HG03064 (cell line): ENCODE data around the gene VAPB.

ENCODE experiments used
- ATAC-seq: cut with Tn5 transposase; IDR thresholded peaks from one replicate; pipeline ENCODE4 v1.9.1; 2021; ENCODE audit warnings: low read depth; ENCODE audit not compliant: unreplicated experiment

The VAPB gene

DNA sequence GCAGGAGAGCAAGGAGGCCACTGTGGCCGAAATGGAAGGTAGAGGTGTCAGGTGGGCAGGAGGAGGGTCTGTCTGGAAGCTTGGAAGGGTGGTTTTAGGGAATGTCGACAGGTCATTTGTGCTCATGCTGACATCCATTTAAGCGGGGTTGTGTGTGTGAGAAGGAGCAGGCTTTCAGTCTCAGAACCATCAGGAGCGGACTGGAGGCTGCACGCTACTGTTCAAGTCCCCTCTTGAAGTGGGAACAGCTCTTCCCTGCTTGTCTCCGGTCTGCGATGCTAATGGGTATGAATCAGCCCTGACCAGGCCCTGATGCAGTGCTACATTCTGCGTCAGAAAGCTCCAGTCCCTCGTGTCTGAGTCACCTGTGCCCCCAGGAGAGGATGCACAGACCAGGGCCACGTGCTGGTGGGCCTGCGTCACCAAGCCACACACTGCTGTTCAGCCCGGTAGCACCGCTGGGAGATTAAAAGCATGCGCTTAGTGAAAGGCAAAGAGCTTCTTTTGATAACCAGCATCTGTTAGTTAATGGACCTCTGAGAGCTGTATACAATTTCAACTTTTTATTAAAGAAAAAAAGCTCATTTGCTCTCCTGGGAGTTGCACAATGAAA lies 68.2 kb downstream of the VAPB start:
- no peak for ATAC-seq

DNA sequence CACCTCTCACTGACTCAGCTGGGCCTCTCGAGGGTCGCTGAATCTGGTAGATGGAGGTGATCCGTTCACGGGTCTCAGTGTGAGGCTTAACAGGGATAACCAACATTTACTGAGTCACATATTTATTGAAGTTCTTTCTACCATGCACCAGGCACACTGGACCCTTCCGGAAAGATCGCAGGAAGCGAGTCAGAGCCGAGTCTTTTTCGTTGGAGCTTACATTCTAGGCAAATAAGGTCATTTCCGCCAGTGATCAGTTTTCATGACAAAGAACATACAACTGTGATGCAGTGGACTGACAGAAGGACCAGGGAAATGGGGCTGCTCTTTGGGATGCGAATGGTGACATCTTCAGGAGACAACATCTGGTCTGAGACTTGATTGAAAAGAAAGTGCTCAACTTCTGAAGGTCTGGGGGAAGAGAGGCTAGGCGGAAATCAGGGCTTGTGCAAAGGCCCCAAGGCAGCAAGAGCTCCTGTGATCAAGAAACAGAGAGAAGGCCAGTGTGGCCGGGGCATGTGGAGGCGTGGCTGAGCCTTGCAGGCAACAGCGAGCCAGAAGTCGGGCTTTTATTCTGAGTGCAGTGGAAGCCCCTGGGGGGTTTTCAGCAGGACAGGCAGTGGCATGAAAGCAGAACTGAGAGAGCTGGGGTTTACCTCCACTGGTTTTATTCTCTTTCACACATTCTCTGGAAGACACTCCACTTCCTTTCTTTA lies 69.5 kb downstream of the VAPB start:
- peak; percentile 89 for ATAC-seq

DNA sequence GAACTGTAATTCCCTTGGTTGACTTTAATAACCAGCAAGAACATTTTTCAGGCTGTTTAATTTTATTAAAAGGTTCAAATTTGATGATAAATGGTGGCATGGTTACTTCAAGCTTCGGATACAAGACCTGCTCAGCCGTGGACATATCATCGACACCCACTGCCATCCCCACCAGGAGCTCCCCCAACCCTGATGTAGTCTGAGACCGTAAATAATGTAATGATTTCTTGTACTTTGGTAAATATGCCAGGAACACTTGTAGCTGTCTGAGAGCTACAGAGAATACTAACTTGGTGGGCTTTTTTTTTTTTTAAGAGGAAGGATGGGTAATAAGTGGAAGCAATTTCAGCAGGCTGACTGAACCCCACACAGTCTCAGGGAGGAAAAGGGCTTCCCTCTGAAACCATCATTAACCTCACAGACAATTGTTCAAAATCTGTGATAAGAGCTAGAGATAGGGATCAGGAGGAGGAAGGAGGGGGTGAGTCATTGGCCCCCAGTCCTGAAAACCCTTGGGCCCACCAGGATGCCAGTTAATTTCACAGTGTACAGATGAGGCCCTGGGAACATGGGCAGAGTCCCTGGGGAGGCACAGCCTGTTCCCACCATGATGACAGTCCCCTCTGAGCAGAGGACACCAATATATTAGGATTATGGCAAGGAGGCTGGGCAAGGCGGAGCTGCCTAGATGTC lies 70.2 kb downstream of the VAPB start:
- ATAC-seq, result peak; percentile 27

DNA sequence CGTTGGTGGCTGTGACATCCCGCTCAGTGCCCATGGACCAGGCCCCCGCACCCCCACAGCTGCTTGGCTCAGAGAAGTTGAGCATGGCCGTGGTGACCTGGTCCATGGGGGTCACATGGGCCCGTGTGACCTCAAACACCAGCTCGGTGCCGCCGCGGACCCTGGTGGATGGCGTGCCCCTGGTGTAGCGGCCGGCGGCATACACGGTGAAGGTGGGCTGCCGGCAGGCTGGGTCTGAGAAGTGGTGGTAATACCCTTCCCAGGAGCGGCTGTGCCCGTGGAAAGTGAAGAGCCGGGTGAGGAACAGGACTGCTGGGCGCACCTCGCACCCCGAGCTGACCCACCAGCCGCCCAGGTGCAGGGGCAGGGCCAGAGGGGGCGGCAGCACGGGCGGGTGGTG lies 72.1 kb downstream of the VAPB start:
- no peak for ATAC-seq

DNA sequence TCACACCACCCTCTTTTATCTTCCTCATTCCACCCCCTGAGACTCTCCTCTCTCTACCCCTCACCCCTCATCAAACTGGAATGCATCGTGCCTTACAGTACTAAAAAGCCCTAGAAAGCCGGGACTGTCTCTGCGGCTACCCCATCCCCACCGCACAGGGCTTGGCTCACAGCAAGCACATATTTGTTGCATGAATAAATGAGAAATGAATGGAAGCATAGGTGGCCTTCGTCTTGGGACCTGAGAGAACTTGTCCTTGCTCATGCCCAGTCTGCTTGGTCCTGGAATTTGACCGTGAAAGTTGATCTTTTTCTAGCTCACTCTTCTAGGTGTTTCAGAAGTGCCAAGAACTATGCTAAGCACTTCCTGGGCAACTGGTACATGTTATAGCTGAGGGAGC lies 72.9 kb downstream of the VAPB start:
- ATAC-seq, result no peak

DNA sequence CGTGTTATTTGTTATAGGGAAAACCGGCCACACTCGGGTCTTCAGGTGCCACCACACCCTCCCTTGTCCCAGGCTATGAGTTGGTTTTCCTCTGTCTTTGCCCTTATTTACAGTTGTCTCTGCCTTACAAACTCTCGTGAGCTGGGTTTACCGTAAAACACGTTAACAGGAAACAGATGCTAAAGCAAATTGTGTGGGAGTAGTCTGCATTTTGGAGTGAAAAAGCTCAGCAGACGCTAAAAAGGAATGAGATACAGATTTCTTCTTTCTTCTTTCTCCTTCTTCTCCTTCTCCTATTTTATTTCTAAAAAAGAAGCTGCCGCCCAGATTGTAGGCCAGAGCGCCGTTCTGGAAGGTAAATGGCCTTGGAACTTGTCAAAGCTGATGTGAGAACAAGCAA lies 74.2 kb downstream of the VAPB start:
- ATAC-seq, result no peak

DNA sequence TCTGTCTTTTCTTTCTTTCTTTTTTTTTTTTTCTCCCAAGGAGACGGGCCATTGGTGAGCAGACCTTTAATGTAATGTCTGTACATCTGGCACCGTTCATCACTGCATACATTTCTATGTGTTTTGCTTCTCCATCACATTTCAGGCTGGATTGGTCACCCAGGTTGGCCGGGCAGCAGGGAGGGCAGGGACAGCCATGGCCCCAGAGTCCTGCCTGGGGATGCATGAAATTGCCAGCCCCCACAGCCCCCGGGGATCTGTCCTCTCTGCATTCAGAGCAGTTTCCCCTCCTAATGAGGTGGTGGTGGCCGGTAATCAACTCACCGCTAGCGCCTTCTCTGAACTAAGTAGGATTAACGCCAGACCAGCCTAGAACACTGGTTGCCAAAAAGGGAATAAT lies 75.8 kb downstream of the VAPB start:
- ATAC-seq, result no peak

DNA sequence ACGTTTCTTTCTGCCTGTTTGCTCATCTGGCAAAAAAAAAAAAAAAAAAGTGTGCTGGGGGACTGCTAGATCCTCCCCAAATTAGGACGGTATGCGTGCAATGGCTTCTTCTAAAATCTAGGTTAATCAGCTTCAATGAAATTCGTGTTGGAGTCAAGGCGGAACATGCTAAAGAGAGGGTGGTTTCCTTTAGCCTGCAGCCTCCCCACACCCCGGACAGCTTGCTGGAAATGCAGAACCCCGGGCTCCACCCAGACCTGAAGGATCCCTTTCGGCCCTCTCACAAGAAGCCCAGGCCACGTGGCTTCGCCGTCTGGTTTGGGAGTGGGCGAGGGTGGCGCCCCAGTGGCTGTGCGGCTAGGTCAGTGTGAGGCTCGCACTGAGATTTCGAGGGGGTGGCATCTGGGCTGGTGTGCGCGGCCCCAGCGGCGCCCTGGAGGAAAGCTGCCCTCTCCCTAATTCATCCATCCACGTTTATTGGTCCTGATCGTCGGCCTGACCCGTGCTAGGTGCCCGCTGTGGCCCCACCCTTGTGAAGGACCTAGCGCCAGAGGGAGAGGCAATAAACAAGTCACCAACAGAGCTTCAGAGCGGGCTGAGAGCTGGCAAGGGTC lies 77.2 kb downstream of the VAPB start:
- no peak for ATAC-seq

DNA sequence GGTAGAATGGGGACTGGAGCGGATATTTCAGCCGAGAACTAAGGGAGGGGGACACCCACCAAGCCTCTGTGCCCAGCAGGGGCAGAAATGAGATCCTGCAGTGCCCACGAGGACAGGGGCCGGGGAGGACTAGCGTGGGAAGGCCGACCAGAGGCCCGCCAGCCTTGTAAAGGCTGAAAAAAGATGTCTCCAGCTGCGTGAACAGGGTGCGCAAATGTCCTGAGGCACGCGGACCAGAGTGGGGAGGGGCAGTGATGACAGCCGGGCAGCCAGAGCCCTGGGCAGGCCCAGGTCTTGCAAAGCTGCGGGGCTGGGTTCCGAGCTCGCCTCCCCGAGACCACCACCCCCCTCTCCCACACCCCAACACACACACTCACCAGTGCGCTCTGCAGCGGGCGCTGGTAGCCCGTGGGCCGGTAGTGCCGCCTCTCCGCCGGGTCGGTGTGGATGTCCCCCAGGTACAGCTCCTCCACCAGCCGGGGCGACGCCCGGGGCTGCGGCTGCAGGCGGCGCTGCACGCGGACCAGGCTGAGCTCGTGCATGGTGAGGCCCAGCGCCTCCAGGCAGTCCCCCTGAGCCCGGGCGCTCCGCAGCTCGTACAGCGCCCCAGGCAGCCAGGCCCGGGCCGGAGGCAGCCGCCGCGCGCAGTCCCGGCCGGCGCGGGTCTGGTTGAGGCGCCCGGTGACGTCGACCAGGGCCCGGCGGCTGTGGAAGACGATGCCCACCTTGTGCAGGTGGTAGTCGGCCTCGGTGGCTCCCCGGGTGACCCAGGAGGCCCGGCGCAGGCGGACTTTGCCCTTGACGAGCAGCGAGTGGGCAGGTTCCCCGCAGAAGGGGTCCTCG lies 77.9 kb downstream of the VAPB start:
- no peak for ATAC-seq

DNA sequence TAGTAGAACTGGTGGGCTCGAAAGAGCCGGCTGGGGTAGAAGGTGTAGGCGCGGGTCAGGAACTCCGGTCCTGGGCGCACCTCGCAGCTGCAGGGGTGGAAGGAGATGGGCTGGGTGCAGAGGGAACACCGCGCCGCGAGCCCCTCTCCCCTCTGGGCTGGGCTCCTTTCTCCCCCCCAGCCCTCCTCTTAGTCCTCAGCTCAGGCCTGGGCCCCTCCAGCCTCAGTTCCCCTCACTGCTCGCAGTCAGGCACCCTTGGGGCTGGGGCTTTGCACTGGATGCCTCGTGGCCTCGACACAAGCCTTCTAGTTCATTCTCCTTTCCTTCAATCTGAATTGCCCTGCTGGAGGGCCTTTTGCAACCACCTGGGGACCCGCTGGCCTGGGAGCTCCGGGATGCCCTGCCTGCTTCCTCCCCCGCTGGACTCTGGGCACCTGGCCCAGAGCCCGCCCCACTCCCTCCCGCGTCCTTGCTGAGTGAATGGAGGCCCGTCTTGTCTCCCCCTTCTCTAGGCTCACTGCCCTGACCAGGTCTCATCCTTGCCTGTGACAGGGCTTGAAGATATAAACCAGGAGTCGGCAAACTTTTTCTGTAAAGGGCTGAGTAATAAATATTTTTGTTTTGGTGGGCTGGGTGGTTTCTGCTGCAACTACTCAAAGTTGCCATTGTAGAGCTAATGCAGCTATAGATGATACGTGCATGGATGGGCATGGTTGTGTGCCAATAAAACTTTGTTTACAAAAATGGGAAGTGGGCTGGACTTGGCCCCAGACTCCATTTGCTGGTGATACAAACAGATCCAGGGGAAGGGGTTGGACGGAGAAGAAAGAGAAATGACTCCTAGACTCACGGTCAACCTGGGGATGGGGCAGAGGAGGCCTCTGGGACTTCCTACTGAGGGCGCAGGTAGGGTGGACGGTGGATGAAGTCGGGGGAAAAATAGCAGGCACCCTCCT lies 78.8 kb downstream of the VAPB start:
- ATAC-seq, result no peak

DNA sequence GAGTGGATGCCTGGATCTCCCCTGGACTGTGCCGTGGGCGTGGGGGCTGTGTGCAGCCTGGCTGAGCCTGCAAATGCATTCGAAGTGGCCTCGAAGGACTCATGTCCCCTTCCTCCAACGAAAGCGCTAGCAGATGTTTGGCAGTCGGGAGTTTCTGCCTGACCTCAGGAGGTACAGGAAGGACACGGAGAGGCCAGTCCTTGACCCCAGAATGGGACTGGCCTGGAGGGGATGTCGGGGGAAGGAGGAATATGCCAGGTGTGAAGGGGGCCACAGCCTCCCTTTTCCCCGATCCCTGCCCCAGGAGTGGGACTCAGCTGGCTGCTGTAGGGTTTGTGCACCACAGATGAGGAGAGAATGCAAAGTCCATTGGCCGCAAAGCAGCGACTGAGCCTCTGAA lies 80.6 kb downstream of the VAPB start:
- no peak for ATAC-seq

DNA sequence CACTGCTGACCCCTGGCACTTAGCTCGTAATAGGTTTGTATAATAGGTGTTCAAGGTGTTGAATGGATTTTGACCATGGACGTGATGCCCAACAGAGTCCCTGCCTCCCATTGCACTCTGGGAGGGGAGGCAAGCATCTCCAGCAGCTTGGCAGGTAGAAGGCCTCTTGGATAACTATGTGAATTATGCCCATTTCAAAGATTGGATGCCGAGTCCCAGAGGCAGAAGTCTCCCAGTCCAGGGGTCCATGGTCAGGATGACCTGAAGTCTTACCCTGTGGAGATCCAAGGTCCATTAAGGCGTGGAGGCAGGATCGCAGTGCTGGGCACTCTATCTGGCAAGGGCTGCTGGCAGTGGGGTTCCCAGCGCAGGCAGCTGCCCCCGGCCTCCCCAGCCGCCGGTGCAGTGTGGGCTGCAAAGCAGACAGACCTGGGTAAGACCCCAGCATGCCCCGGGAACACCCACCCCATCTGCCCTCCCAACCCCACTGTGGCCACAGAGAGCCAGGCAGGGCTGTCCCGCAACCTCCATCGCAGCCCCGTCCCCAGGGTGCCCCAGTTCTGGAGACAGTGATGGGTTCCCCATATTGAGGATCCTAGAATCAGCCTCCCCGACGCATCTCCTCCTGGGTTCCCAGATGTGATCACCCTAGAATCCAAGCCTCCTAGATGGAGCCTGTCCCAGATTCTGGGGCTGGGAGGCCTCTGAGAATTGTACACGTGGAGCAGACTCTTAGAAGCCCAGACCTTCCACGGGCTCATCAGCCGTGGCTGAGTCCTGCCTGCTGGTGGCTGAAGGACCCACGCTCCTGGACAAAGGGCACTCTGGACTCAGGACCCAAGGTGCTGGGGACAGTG lies 81.5 kb downstream of the VAPB start:
- no peak for ATAC-seq

DNA sequence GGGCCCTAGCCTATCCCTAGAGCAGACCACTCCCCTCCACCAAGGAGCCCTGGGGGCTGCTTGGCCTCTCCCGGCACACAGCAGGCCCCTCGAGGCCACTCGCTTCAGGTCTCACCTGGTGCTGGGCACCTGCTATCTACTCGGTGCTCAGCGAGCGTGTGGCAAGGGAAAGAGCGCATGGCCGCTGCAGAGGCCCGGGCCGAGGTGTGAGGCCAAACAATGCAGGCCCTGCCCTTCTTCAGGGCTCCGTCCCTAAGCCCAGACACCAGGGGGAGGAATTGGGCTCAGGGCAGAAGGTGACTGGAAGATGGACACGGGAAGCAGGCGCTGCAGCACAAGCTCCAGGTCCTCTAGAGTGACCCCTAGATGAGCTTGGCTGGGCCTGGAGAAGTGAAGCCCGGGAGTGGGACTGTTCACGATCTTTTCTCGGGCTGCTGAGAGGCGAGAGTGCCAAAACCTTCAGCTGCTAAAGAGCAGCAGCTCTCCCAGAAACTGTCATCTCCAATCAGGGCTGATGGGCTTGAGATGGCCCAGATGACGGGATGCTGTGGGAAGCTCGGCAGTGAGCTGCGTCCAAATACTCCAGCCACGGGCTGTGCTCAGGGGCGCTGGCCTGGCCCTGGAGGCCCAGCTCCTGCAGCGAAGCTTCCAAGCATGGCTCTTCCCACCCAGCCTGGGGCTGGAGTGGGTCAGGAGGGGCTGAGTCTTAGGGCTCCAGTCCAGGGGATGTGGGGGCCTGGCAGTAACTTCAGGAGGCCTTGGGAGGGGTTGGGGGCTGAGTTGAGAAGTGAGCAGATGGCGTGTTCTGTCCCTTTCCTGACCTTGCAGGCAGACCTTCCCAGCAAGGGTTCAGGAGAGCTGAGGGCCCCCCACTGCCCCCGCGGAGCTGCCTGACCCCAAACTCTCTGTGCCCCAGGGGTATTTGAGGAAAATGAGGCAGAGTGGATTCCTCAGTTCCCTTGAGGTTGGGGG lies 82.5 kb downstream of the VAPB start:
- no peak for ATAC-seq

DNA sequence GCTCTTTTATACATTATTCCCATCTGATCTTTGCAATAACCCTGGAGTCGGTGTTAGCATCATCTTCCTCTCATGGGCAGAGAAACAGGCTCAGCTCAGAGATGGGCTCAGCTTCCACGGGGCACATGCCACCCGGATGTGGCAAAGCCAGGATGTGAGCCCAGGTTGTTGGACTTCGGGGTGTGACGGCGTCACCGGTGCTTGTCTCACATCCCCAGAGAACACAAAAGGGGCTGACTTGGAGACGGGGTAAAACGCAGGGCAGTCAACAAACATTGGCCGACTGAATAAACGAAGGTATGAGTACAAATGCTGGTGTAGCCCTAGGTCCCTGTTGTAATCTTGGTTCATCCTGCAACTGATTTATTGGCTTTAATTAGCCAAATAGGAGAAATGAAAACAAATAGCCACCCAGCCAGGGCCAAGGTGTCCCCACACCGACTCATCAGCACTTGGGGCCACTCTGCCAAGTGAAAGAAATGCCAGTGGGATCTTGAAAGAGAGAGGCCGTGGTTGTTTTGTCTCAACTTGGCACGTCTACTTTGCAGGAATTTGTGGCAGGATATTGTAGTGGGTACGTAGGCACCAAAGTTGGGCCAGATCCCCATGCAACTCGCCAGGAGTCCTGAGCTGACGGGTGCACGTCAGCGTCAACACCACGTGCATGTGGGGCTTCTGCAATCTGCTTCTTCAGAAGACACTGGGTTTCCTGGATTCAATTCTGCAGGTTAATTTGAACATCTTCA lies 83.4 kb downstream of the VAPB start:
- no peak for ATAC-seq

DNA sequence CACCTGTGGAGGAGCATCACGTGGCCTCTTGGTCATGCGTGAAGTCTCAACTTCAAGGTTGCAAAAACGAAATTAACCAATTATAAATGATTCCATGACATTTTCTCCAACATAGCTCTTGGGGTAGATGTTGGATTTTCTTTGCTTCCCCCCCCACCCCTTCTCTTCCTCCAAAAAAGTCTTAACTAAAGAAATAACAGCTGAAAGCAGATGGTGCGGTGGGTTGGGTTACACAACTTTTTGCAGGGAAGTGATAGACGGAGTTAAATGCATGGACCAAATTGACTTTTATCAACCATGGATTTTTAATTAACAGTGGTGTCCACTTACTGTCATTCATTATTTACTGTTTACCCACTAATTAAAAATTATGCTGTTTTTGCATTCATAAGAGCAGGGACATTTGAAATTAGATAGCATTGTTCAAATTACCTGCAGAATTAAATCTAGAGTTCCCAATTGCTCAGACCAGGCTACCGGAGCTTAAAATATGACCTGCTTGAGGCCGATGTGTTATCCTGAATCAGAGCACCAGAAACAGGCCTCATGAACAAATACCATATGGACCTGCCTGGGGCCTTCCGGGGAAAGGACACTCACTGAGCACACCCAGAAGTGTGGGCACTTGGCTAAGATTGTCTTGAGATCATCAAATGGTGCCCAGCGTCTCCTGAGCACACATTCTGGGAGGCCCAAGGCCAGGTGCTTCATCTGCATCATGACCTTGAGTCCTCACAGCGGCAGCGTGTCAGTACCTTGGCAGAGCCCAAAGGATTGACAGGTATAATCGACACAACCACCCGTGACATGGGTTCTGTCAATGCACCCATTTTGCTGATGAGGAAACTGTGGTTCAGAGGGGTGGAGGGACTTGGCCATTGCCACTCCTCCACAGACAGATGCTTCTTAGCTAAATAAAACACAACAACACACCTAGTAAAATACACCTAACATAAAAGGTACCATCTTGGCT lies 84.7 kb downstream of the VAPB start:
- ATAC-seq, result no peak

DNA sequence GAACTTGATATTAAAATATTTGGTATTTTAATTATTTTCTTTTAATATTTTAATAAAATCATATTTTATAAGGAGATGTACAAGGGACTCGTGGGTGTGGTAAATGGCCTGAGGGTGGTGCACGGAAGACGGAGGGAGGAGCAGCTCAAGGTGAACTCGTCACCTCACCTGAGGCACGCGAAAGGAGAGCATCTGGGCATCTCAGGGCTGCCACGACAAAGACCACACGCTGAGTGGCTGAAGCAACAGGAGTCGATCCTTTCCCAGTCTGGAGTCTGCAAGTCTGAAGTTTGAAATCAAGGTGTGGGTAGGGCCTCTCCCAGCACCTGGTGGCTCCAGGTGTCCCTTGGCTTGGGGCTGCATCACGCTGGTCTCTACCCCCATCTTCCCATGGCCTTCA lies 86.4 kb downstream of the VAPB start:
- no peak for ATAC-seq
